Hepatocyte (in vitro differentiated cells): ENCODE measurements around the gene MAG. TPM values are rescaled to one million over a fixed set of nuclear protein-coding genes. Genes with fewer than 3 reads are reported as not detected.

ENCODE experiments used
- DNase-seq: peaks from one replicate; pipeline ENCODE4 v3.0.0-alpha.2; 2016; ENCODE audit warnings: low spot score
- H2AFZ ChIP-seq: fragments of 200-600 bp; sonication (generic); 2 replicates; pipeline ENCODE4 v1.6.0; 2016; ENCODE audit warnings: antibody characterized with exemption, mild to moderate bottlenecking
- H3K27ac ChIP-seq: fragments of 200-600 bp; sonication (generic); 2 replicates; pipeline ENCODE4 v1.5.1; 2016; ENCODE audit warnings: mild to moderate bottlenecking
- H3K27me3 ChIP-seq: fragments of 200-600 bp; sonication (generic); 2 replicates; pipeline ENCODE4 v1.6.1; 2016
- H3K36me3 ChIP-seq: fragments of 200-600 bp; sonication (generic); replicated peaks from 2 replicates; pipeline ENCODE4 v1.5.1; 2016; ENCODE audit warnings: low read depth; ENCODE audit not compliant: insufficient read depth
- H3K4me1 ChIP-seq: fragments of 200-600 bp; sonication (generic); 2 replicates; pipeline ENCODE4 v1.5.1; 2016; ENCODE audit warnings: mild to moderate bottlenecking, moderate library complexity; ENCODE audit not compliant: insufficient read depth
- H3K4me2 ChIP-seq: fragments of 200-600 bp; sonication (generic); 2 replicates; pipeline ENCODE4 v1.6.0; 2016
- H3K4me3 ChIP-seq: fragments of 200-600 bp; sonication (generic); 2 replicates; pipeline ENCODE4 v1.5.1; 2016; ENCODE audit warnings: mild to moderate bottlenecking
- H3K79me2 ChIP-seq: fragments of 200-600 bp; sonication (generic); 2 replicates; pipeline ENCODE4 v1.6.0; 2017; ENCODE audit warnings: mild to moderate bottlenecking
- H3K9me2 ChIP-seq: fragments of 200-600 bp; sonication (generic); replicated peaks from 2 replicates; pipeline ENCODE4 v1.6.0; 2017; ENCODE audit warnings: mild to moderate bottlenecking; ENCODE audit not compliant: insufficient read depth
- H3K9me3 ChIP-seq: fragments of 200-600 bp; sonication (generic); 2 replicates; pipeline ENCODE4 v1.5.1; 2016; ENCODE audit warnings: low read depth, mild to moderate bottlenecking
- H4K20me1 ChIP-seq: fragments of 200-600 bp; sonication (generic); 2 replicates; pipeline ENCODE4 v1.6.0; 2016; ENCODE audit warnings: mild to moderate bottlenecking; ENCODE audit not compliant: insufficient read depth, poor library complexity, severe bottlenecking
- CTCF ChIP-seq: fragments of 200-600 bp; sonication (generic); IDR thresholded peaks from 2 replicates; pipeline ENCODE4 v1.5.1; 2016; ENCODE audit warnings: antibody characterized with exemption, mild to moderate bottlenecking; ENCODE audit not compliant: poor library complexity
- EZH2 ChIP-seq: fragments of 200-600 bp; sonication (generic); IDR thresholded peaks from 2 replicates; pipeline ENCODE4 v1.6.1; 2016; ENCODE audit warnings: antibody characterized with exemption, mild to moderate bottlenecking, borderline replicate concordance
- EZH2phosphoT487 ChIP-seq: fragments of 200-600 bp; sonication (generic); IDR thresholded peaks from one replicate; pipeline ENCODE4 v1.6.1; 2018; ENCODE audit warnings: antibody characterized with exemption, mild to moderate bottlenecking, low read depth, moderate library complexity; ENCODE audit not compliant: unreplicated experiment, severe bottlenecking
- WGBS: methylation state at CpG from one replicate; pipeline ENCODE4 v1.1.6; 2016; ENCODE audit warnings: low lambda C conversion rate; ENCODE audit errors: missing lambda C conversion rate; 5-methylcytosine and 5-hydroxymethylcytosine counted together
- polyA plus RNA-seq: library from polyadenylated mRNA; unstranded; fragments of >200 nt; fragmentation: Nextera tagmentation; extraction: Ambion mirVana; gene quantifications from 2 replicates; pipeline ENCODE4 v1.2.1, GENCODE V29; 2016
- total RNA-seq: library from RNA; depleted of rRNA; stranded (reverse); fragments of >200 nt; gene quantifications from 2 replicates; pipeline ENCODE4 v1.2.3, GENCODE V29; 2014

Gene MAG
- total and polyA plus RNA-seq, 2 experiments from 2014 or later = 0.47 TPM; not detected in 1

GRCh38 chr19:35287713-35288112 is 4.2 kb upstream of the MAG start:
- DNase-seq = no peak
- no peaks in the 10 kb centered on the region for H3K36me3 ChIP-seq
- H3K79me2 ChIP-seq = no peaks in the 10 kb centered on the region
- H2AFZ ChIP-seq = no peak overlapping the region
- no peaks in the 10 kb centered on the region for H3K9me3 ChIP-seq
- H3K4me1 ChIP-seq = no peaks in the 10 kb centered on the region
- no peaks in the 10 kb centered on the region for H4K20me1 ChIP-seq
- H3K9me2 ChIP-seq = no peaks in the 10 kb centered on the region
- WGBS = 95% methylated on average over 10 of the region's 10 CpGs
- H3K27ac ChIP-seq = no peak overlapping the region
- H3K4me3 ChIP-seq = no peak overlapping the region
- TF ChIP-seq EZH2phosphoT487 = no peak
- no peak for TF ChIP-seq CTCF
- TF ChIP-seq EZH2 = no peak
- H3K27me3 ChIP-seq = no peaks in the 10 kb centered on the region
- no peak overlapping the region for H3K4me2 ChIP-seq

GRCh38 chr19:35288331-35288730 is 3.6 kb upstream of the MAG start:
- Histone ChIP-seq H3K79me2 (no peaks in the 10 kb centered on the region), H3K4me3 (no peak overlapping the region), H2AFZ (no peak overlapping the region), H3K27ac (no peak overlapping the region), H3K27me3 (no peaks in the 10 kb centered on the region), H3K36me3 (no peaks in the 10 kb centered on the region), H3K4me2 (no peak overlapping the region), H3K9me3 (no peaks in the 10 kb centered on the region), H4K20me1 (no peaks in the 10 kb centered on the region), H3K4me1 (no peaks in the 10 kb centered on the region), H3K9me2 (no peaks in the 10 kb centered on the region)
- TF ChIP-seq EZH2phosphoT487 = no peak
- TF ChIP-seq EZH2 = no peak
- TF ChIP-seq CTCF = no peak
- DNase-seq = no peak
- WGBS = 73% methylated on average over 2 of the region's 2 CpGs

GRCh38 chr19:35288906-35289305 is 3.1 kb upstream of the MAG start:
- Histone ChIP-seq H2AFZ (no peak overlapping the region), H3K27ac (no peak overlapping the region), H3K9me3 (no peaks in the 10 kb centered on the region), H3K4me2 (no peak overlapping the region), H3K4me1 (no peaks in the 10 kb centered on the region), H3K27me3 (no peaks in the 10 kb centered on the region), H3K9me2 (no peaks in the 10 kb centered on the region), H3K36me3 (no peaks in the 10 kb centered on the region), H3K79me2 (no peaks in the 10 kb centered on the region), H4K20me1 (no peaks in the 10 kb centered on the region), H3K4me3 (no peak overlapping the region)
- WGBS = 71% methylated on average over 5 of the region's 5 CpGs
- TF ChIP-seq EZH2 (no peak), EZH2phosphoT487 (no peak), CTCF (no peak)
- no peak for DNase-seq
